Measurements from ENCODE around the gene RAD1.

RAD1 gene

GRCh38 chr5:34916518-34916917 lies 1.2 kb upstream of the RAD1 start:
- no peak for DNase-seq (ENCODE audit: low read depth)

- DNase-seq (ENCODE audit: low read depth) = peak; percentile 14
Observed at GRCh38 chr5:34915856-34916192, 520 bp upstream of the RAD1 start.

GRCh38 chr5:34914671-34915138 lies 599 bp downstream of the RAD1 start:
- DNase-seq (ENCODE audit: low read depth) = peak; percentile 2

- no peak for DNase-seq (ENCODE audit: low read depth)
Observed at GRCh38 chr5:34913072-34913471, 2.2 kb downstream of the RAD1 start.

GRCh38 chr5:34905564-34905963 lies 9.7 kb downstream of the RAD1 start:
- no peak for DNase-seq (ENCODE audit: low read depth)

GRCh38 chr5:34903260-34903659 lies 12.0 kb downstream of the RAD1 start:
- no peak for DNase-seq (ENCODE audit: low read depth)

- DNase-seq (ENCODE audit: low read depth) = no peak
Observed at GRCh38 chr5:34900652-34901051, 14.7 kb downstream of the RAD1 start.

- DNase-seq (ENCODE audit: low read depth) = no peak
Observed at GRCh38 chr5:34899066-34899465, 16.2 kb downstream of the RAD1 start.

- peak; percentile 36 for DNase-seq (ENCODE audit: low read depth)
Observed at GRCh38 chr5:34898258-34898895, 16.9 kb downstream of the RAD1 start.

- DNase-seq (ENCODE audit: low read depth) = no peak
Observed at GRCh38 chr5:34897646-34898045, 17.7 kb downstream of the RAD1 start.

GRCh38 chr5:34895641-34896419 lies 19.5 kb downstream of the RAD1 start:
- DNase-seq (ENCODE audit: low read depth) = no peak

GRCh38 chr5:34894716-34895115 lies 20.6 kb downstream of the RAD1 start:
- no peak for DNase-seq (ENCODE audit: low read depth)

GRCh38 chr5:34892414-34892813 lies 22.9 kb downstream of the RAD1 start:
- DNase-seq (ENCODE audit: low read depth) = no peak

- DNase-seq (ENCODE audit: low read depth) = no peak
Observed at GRCh38 chr5:34891981-34892380, 23.3 kb downstream of the RAD1 start.

GRCh38 chr5:34889394-34889793 lies 25.9 kb downstream of the RAD1 start:
- DNase-seq (ENCODE audit: low read depth) = no peak

GRCh38 chr5:34886392-34887119 lies 28.7 kb downstream of the RAD1 start:
- DNase-seq (ENCODE audit: low read depth) = no peak

GRCh38 chr5:34881246-34881645 lies 34.1 kb downstream of the RAD1 start:
- DNase-seq (ENCODE audit: low read depth) = no peak

- DNase-seq (ENCODE audit: low read depth) = no peak
Observed at GRCh38 chr5:34876275-34876674, 39.0 kb downstream of the RAD1 start.

- DNase-seq (ENCODE audit: low read depth) = no peak
Observed at GRCh38 chr5:34870382-34870781, 44.9 kb downstream of the RAD1 start.

GRCh38 chr5:34869256-34869655 lies 46.0 kb downstream of the RAD1 start:
- DNase-seq (ENCODE audit: low read depth) = no peak

- no peak for DNase-seq (ENCODE audit: low read depth)
Observed at GRCh38 chr5:34868791-34869190, 46.5 kb downstream of the RAD1 start.

GRCh38 chr5:34867660-34868059 lies 47.6 kb downstream of the RAD1 start:
- DNase-seq (ENCODE audit: low read depth) = no peak

GRCh38 chr5:34866989-34867471 lies 48.3 kb downstream of the RAD1 start:
- no peak for DNase-seq (ENCODE audit: low read depth)

Data from stimulated activated CD4-positive, alpha-beta T cell treated with anti-CD3 and anti-CD28 coated beads, Interleukin-2, amount 100 ng/mL, for 4 hours (primary cell).